HCT116 (cell line): ENCODE results near the gene SEMA3C. TPM values are rescaled to one million over a fixed set of nuclear protein-coding genes. Genes with fewer than 3 reads are reported as not detected.
A peak's percentile ranks its signal among the peaks of the same experiment; 100 is the strongest.

Source experiments
- ATAC-seq: fragments of 200-7000 bp; cut with Tn5 transposase; 2 replicates; pipeline ENCODE4 v1.9.1; 2020; ENCODE audit warnings: mild to moderate bottlenecking, moderate library complexity
- BruUV-seq: library from RNA; stranded (reverse); fragments of 400-500 nt; replicated peaks from 2 replicates; lab custom pipeline; 2021; lab: Mats Ljungman, UMichigan
- CTCF ChIA-PET: fragments of 300-600 bp; sonication (Branson Sonifier 250); formaldehyde crosslinking; loops from one replicate; lab custom pipeline; 2021; ENCODE audit warnings: antibody characterized with exemption; lab: Charles Lee
- POLR2A ChIA-PET: fragments of 300-600, 350-600 bp; sonication (Branson Sonifier 250); formaldehyde crosslinking; loops from one replicate; lab custom pipeline; 2021; ENCODE audit warnings: antibody characterized with exemption; lab: Charles Lee
- RAD21 ChIA-PET, 2 experiments: fragments of 300-600 bp; sonication (Branson Sonifier 250); formaldehyde crosslinking; loops; one replicate each; lab custom pipeline; 2023; ENCODE audit warnings: low total read pairs in 2 of 2; ENCODE audit not compliant: uncharacterized antibody in 2 of 2, unreplicated experiment in 2 of 2, low non-redundant PET in 1 of 2; lab: Charles Lee
- DNase-seq: peaks from one replicate; pipeline ENCODE4 v3.0.0-alpha.2; 2010; ENCODE audit warnings: low read depth, low spot score
- H2AFZ ChIP-seq: fragments of 200-600 bp; shearing (Covaris generic), sonication (generic); 2 replicates; pipeline ENCODE4 v1.6.1; 2017; ENCODE audit warnings: low read depth, mixed run types, mixed read lengths, antibody characterized with exemption, low read length; ENCODE audit not compliant: poor library complexity, severe bottlenecking
- H3K27ac ChIP-seq: 2 replicates; pipeline ENCODE4 v1.5.1; 2012; ENCODE audit warnings: low read depth, low read length
- H3K27me3 ChIP-seq: fragments of 200-600 bp; sonication (generic); 2 replicates; pipeline ENCODE4 v1.6.1; 2016; ENCODE audit warnings: mixed run types, low read length, mixed read lengths; ENCODE audit not compliant: insufficient read depth
- H3K36me3 ChIP-seq, 2 experiments: fragments of 200-500 bp in 1 of 2; fragments of 200-600 bp in 1 of 2; sonication (Bioruptor generic) in 1 of 2; sonication (generic) in 1 of 2; 2 replicates each; pipeline versions ENCODE4 v1.5.1 to v1.6.1; 2014 to 2016; ENCODE audit warnings: low read length in 2 of 2, inconsistent platforms in 1 of 2, mixed read lengths in 1 of 2, mixed run types in 1 of 2; ENCODE audit not compliant: insufficient read depth in 2 of 2, control insufficient read depth in 1 of 2
- H3K4me1 ChIP-seq, 2 experiments: fragments of 200-600 bp in 1 of 2; sonication (generic) in 1 of 2; 2 replicates each; pipeline versions ENCODE4 v1.5.1 to v1.6.1; 2012 to 2017; ENCODE audit warnings: low read length in 2 of 2, inconsistent platforms in 1 of 2, mild to moderate bottlenecking in 1 of 2, mixed read lengths in 1 of 2, mixed run types in 1 of 2, moderate library complexity in 1 of 2; ENCODE audit not compliant: insufficient read depth in 2 of 2, control insufficient read depth in 1 of 2
- H3K4me2 ChIP-seq: fragments of 200-600 bp; sonication (generic); 2 replicates; pipeline ENCODE4 v1.6.1; 2017; ENCODE audit warnings: mixed run types, low read length, mixed read lengths
- H3K4me3 ChIP-seq, 2 experiments: fragments of 200-600 bp in 1 of 2; sonication (generic) in 1 of 2; replicated peaks in 1 of 2; 2 replicates each; pipeline ENCODE4 v1.5.1; 2011 to 2016; ENCODE audit warnings: low read length in 2 of 2, control low read depth in 1 of 2, low read depth in 1 of 2, mild to moderate bottlenecking in 1 of 2, mixed read lengths in 1 of 2, mixed run types in 1 of 2
- H3K79me2 ChIP-seq: fragments of 200-600 bp; sonication (generic); 2 replicates; pipeline ENCODE4 v1.6.1; 2017; ENCODE audit warnings: mild to moderate bottlenecking, mixed run types, low read length, moderate library complexity, mixed read lengths; ENCODE audit not compliant: insufficient read depth
- H3K9ac ChIP-seq: fragments of 200-600 bp; sonication (generic); 2 replicates; pipeline ENCODE4 v1.6.1; 2016; ENCODE audit warnings: low read length, mixed read lengths
- H3K9me2 ChIP-seq: fragments of 200-600 bp; sonication (generic), shearing (Covaris generic); 2 replicates; pipeline ENCODE4 v1.6.1; 2017; ENCODE audit warnings: mixed run types, mild to moderate bottlenecking, moderate library complexity; ENCODE audit not compliant: insufficient read depth
- H3K9me3 ChIP-seq, 2 experiments: fragments of 200-500 bp in 1 of 2; fragments of 200-600 bp in 1 of 2; sonication (Bioruptor generic) in 1 of 2; sonication (generic) in 1 of 2; 2 replicates each; pipeline ENCODE4 v1.6.1; 2014 to 2017; ENCODE audit warnings: low read length in 2 of 2, mixed read lengths in 2 of 2, inconsistent platforms in 1 of 2, low read depth in 1 of 2, mild to moderate bottlenecking in 1 of 2, mixed run types in 1 of 2, moderate library complexity in 1 of 2; ENCODE audit not compliant: control insufficient read depth in 1 of 2, insufficient read depth in 1 of 2
- H4K20me1 ChIP-seq: fragments of 200-600 bp; sonication (generic), shearing (Covaris generic); 2 replicates; pipeline ENCODE4 v1.6.1; 2017; ENCODE audit warnings: mixed run types, mild to moderate bottlenecking, moderate library complexity; ENCODE audit not compliant: insufficient read depth
- CBX3 ChIP-seq: IDR thresholded peaks from 2 replicates; pipeline ENCODE4 v1.6.1; 2012; ENCODE audit warnings: low read depth
- CEBPB ChIP-seq: IDR thresholded peaks from 2 replicates; pipeline ENCODE4 v1.6.1; 2012; ENCODE audit warnings: low read depth
- EGR1 ChIP-seq: IDR thresholded peaks from 2 replicates; pipeline ENCODE4 v1.6.1; 2012; ENCODE audit warnings: low read depth
- ELF1 ChIP-seq: IDR thresholded peaks from 2 replicates; pipeline ENCODE4 v1.6.1; 2012; ENCODE audit warnings: low read depth, borderline replicate concordance
- EZH2 ChIP-seq: fragments of 200-600 bp; sonication (generic); IDR thresholded peaks from 2 replicates; pipeline ENCODE4 v1.6.1; 2017; ENCODE audit warnings: antibody characterized with exemption, mixed run types
- EZH2phosphoT487 ChIP-seq: fragments of 200-600 bp; IDR thresholded peaks from 2 replicates; pipeline ENCODE4 v1.6.1; 2018; ENCODE audit warnings: antibody characterized with exemption, borderline replicate concordance
- FOSL1 ChIP-seq: IDR thresholded peaks from 2 replicates; pipeline ENCODE4 v1.6.1; 2012; ENCODE audit warnings: low read depth
- JUND ChIP-seq: IDR thresholded peaks from 2 replicates; pipeline ENCODE4 v1.6.1; 2012
- MAX ChIP-seq: IDR thresholded peaks from 2 replicates; pipeline ENCODE4 v1.6.1; 2012
- POLR2A ChIP-seq: IDR thresholded peaks from 2 replicates; pipeline ENCODE4 v1.7.0; 2011; ENCODE audit warnings: borderline replicate concordance; ENCODE audit not compliant: insufficient read depth, insufficient read length; ENCODE audit errors: extremely low read depth
- POLR2AphosphoS5 ChIP-seq: IDR thresholded peaks from 2 replicates; pipeline ENCODE4 v1.6.1; 2011; ENCODE audit warnings: mild to moderate bottlenecking, low read depth, low read length, moderate library complexity
- RAD21 ChIP-seq: IDR thresholded peaks from 2 replicates; pipeline ENCODE4 v1.6.1; 2012; ENCODE audit warnings: low read depth, mild to moderate bottlenecking
- REST ChIP-seq: IDR thresholded peaks from 2 replicates; pipeline ENCODE4 v1.6.1; 2012; ENCODE audit warnings: low read depth
- SIN3A ChIP-seq: IDR thresholded peaks from 2 replicates; pipeline ENCODE4 v1.6.1; 2012; ENCODE audit warnings: low read depth
- SP1 ChIP-seq: IDR thresholded peaks from 2 replicates; pipeline ENCODE4 v1.6.1; 2012; ENCODE audit warnings: low read depth
- SRF ChIP-seq: IDR thresholded peaks from 2 replicates; pipeline ENCODE4 v1.6.1; 2012; ENCODE audit warnings: low read depth
- TCF7L2 ChIP-seq: IDR thresholded peaks from 2 replicates; pipeline ENCODE4 v1.7.0; 2011; ENCODE audit warnings: borderline replicate concordance, inconsistent platforms; ENCODE audit not compliant: insufficient read depth, insufficient read length; ENCODE audit errors: extremely low read depth
- YY1 ChIP-seq: IDR thresholded peaks from 2 replicates; pipeline ENCODE4 v1.6.1; 2011; ENCODE audit warnings: low read length, low read depth, moderate library complexity, mild to moderate bottlenecking; ENCODE audit not compliant: insufficient replicate concordance; ENCODE audit errors: extremely low read depth
- ZBTB33 ChIP-seq: IDR thresholded peaks from 2 replicates; pipeline ENCODE4 v1.6.1; 2011; ENCODE audit warnings: mild to moderate bottlenecking, low read length, moderate library complexity; ENCODE audit not compliant: insufficient replicate concordance; ENCODE audit errors: extremely low read depth
- ZFX ChIP-seq: fragments of 450-650 bp; IDR thresholded peaks from 2 replicates; pipeline ENCODE4 v1.6.1; 2017
- ZNF274 ChIP-seq: fragments of 200-500 bp; sonication (Bioruptor generic); IDR thresholded peaks from 2 replicates; pipeline ENCODE4 v1.6.1; 2014; ENCODE audit warnings: mild to moderate bottlenecking, low read depth, low read length, inconsistent platforms
- intact Hi-C: fragments of 100-400 bp; cut with micrococcal nuclease; formaldehyde crosslinking; loops from 2 replicates; pipeline ENCODE4 v1.10.0; 2022
- total RNA-seq: library from RNA; stranded (reverse); gene quantifications from one replicate; pipeline ENCODE4 v1.2.1, GENCODE V29; 2021; ENCODE audit not compliant: unreplicated experiment

SEMA3C gene
- total RNA-seq, 1 experiment from 2014 or later: 25.3 TPM

- peak overlapping the region; percentile 58 for H3K9ac ChIP-seq
- H3K36me3 ChIP-seq: no peaks in the 10 kb centered on the region
- H3K4me1 ChIP-seq: peaks cover 31 to 48% of the 10 kb centered on the region in 2 experiments
- intact Hi-C loops: loop anchor here (10.0 kb wide), 2 partner anchors 182 to 352 kb away; no protein-coding TSS in a partner anchor
- H3K79me2 ChIP-seq: no peaks in the 10 kb centered on the region
- no peaks in the 10 kb centered on the region for H3K9me2 ChIP-seq
- H3K9me3 ChIP-seq: no peaks in the 10 kb centered on the region
- peak overlapping the region; percentile 8 for H2AFZ ChIP-seq
- H3K27me3 ChIP-seq: no peaks in the 10 kb centered on the region
- peak overlapping the region; percentile 18 to 37 for H3K4me3 ChIP-seq
- RAD21 ChIA-PET: interaction anchor here in 1 of 2 experiments (0.5 kb wide), 1 partner anchor 196 kb away, joined by 6 read pairs; the partner anchor contains the start of gene SEMA3C
- peak overlapping the region; percentile 72 for H3K4me2 ChIP-seq
- peak; percentile 93 for ATAC-seq
- CTCF ChIA-PET: interaction anchor here (1.2 to 1.6 kb wide), 2 partner anchors 64 to 747 kb away, joined by 3 to 4 read pairs; no protein-coding TSS in a partner anchor
- POLR2A ChIA-PET: interaction anchor here (0.6 to 1.0 kb wide), 3 partner anchors 11 to 1471 kb away, joined by 3 to 4 read pairs (median 3); no protein-coding TSS in a partner anchor
- DNase-seq: peak; percentile 98
- no TSS peak for BruUV-seq
- no peaks in the 10 kb centered on the region for H4K20me1 ChIP-seq
- H3K27ac ChIP-seq: peak overlapping the region; percentile 94
- TF ChIP-seq RAD21 (peak; percentile 40; the same call in 1 of the 2 replicates), CEBPB (peak; percentile 99), POLR2AphosphoS5 (peak; percentile 72), EZH2phosphoT487 (no peak), EZH2 (no peak), CBX3 (peak; percentile 98), YY1 (peak; percentile 72), ELF1 (no peak), ZFX (no peak), TCF7L2 (peak; percentile 95), SIN3A (peak; percentile 97), ZNF274 (no peak), MAX (peak; percentile 86), SRF (peak; percentile 84), ZBTB33 (peak; percentile 64), FOSL1 (peak; percentile 96), SP1 (peak; percentile 97), REST (no peak), POLR2A (no peak), EGR1 (no peak), JUND (peak; percentile 99)
These were observed 196.1 kb downstream of the SEMA3C start for GRCh38 chr7:80722616-80723195.
